ENCODE measurements around the gene ZNF722. TPM values are rescaled to one million over a fixed set of nuclear protein-coding genes. Genes with fewer than 3 reads are reported as not detected.
A peak's percentile ranks its signal among the peaks of the same experiment; 100 is the strongest.

Gene ZNF722
- total RNA-seq, 3 donors from 2014 or later (not counting 1 experiment from before 2014, with no cell fraction given): not detected

- Mint-ChIP-seq H3K27ac (peak overlapping the region in 1 of 2 donors; percentile 89), H3K9me3 (peaks cover 5 to 14% of the 10 kb centered on the region in 2 donors), H3K4me1 (peaks cover 0 to 11% of the 10 kb centered on the region in 2 donors), H3K36me3 (peaks cover 27% of the 10 kb centered on the region), H3K27me3 (ENCODE audit: low read depth in 2 of 2) (no peaks in the 10 kb centered on the region), H3K4me3 (peak overlapping the region; percentile 83)
- H3K27me3 ChIP-seq (ENCODE audit: control insufficient read depth, insufficient read depth, low read length): no peaks in the 10 kb centered on the region
- no peak overlapping the region for H3K27ac ChIP-seq (ENCODE audit: low read length)
- no peak for TF ChIP-seq CTCF (IDR thresholded peaks at IDR 0.05)
- H3K36me3 ChIP-seq (ENCODE audit: control insufficient read depth, insufficient read depth, low read length): no peaks in the 10 kb centered on the region
- ATAC-seq: no peak
- intact Hi-C loops (cut with micrococcal nuclease): no loop called here
- WGBS (ENCODE audit: insufficient coverage): 36% methylated on average over 11 of the region's 12 CpGs
- no peak for DNase-seq
- no peaks in the 10 kb centered on the region for H3K4me1 ChIP-seq (ENCODE audit: control insufficient read depth, insufficient read depth, low read length)
- peak overlapping the region; percentile 46 for H3K4me3 ChIP-seq (ENCODE audit: low read length)
- H3K9me3 ChIP-seq (ENCODE audit: control insufficient read depth, insufficient read depth, low read length): peaks cover 35% of the 10 kb centered on the region
Measured at GRCh38 chr7:64046041-64046389, 47.4 kb downstream of the ZNF722 start.

Other genes with a start within 250 kb of the ZNF722 start
- gene ZNF727, start 46.6 kb downstream of the ZNF722 start, total RNA-seq: 1 to 10 TPM in 1 of 3 donors, under 1 TPM in 1, not detected in 1; 1.00 to 1.8 TPM
- gene ZNF735, start 208.4 kb downstream of the ZNF722 start, total RNA-seq: not detected
- not detected for gene ZNF679, start 229.6 kb downstream of the ZNF722 start, total RNA-seq

All from natural killer cell (primary cell).